HFF-Myc (cell line): ENCODE measurements around the gene CHST11.

ENCODE experiments used
- DNase-seq: peaks from one replicate; pipeline ENCODE4 v3.0.0-alpha.2; 2011; ENCODE audit warnings: low read depth; ENCODE audit errors: extremely low read depth
- H3K4me3 ChIP-seq: replicated peaks from 2 replicates; pipeline ENCODE4 v1.5.1; 2011; ENCODE audit warnings: low read depth, mild to moderate bottlenecking, control low read depth, low read length
- TF ChIP-seq, protein P1 (sequence below): IDR thresholded peaks from 2 replicates; pipeline ENCODE4 v1.5.1; 2012; ENCODE audit warnings: mild to moderate bottlenecking, low read depth, low read length, control low read depth; ENCODE audit errors: missing control alignments

Gene CHST11

DNA sequence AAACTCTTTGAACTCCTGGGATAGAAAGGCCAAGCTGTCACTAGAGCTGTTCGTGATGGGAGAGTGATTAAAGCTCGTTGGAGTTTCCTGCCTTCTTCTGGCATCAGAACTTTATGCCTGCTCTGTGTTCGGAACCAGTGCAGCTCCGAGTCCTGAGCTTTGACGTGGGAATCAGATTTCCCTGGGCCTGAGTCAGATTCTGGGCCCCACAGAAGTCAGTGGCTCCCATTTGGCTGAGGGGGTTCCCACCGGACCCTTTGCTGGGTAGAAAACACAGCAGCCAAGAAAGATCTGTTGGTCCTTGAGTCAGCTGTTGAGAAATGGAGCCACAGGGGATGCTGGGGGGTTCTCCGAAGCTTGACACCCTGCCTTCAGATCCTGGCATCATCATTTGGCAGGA lies 238.0 kb downstream of the CHST11 start:
- TF ChIP-seq, protein P1, sequence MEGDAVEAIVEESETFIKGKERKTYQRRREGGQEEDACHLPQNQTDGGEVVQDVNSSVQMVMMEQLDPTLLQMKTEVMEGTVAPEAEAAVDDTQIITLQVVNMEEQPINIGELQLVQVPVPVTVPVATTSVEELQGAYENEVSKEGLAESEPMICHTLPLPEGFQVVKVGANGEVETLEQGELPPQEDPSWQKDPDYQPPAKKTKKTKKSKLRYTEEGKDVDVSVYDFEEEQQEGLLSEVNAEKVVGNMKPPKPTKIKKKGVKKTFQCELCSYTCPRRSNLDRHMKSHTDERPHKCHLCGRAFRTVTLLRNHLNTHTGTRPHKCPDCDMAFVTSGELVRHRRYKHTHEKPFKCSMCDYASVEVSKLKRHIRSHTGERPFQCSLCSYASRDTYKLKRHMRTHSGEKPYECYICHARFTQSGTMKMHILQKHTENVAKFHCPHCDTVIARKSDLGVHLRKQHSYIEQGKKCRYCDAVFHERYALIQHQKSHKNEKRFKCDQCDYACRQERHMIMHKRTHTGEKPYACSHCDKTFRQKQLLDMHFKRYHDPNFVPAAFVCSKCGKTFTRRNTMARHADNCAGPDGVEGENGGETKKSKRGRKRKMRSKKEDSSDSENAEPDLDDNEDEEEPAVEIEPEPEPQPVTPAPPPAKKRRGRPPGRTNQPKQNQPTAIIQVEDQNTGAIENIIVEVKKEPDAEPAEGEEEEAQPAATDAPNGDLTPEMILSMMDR, result no peak
- DNase-seq, result no peak
- H3K4me3 ChIP-seq, result no peak overlapping the region

DNA sequence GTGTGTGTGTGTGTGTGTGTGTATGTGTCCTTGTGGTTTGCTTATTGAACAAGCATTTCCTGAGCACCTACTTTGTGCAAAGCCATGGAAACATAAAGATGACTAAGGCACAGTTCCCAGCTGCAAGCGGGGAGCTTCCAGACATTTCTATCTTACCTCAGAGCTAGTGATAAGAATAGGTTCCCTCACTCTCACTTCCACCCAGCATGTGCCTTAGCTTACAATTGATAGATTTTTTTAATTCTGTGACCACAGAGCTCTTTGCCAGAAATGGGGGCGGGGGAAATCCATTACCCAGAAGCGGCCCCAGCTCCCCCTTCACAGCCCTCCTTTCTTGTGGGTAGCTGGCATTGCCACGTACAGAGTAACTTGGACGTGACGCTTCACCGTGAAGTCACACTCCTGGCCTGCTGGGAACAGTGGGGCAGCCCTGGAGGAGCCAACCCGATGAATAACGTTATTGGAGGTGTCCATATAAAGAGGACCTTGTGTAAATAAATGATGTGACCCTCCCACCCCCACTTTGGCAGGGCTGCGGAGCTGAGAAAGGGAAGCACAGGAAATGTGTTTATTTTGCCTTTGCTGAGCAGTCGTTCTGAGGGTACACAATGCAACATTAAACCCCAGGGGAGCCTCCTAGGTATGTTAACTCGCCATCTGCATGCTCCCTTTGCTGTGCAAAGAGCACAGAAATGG lies 238.9 kb downstream of the CHST11 start:
- TF ChIP-seq, protein P1, result no peak
- no peak for DNase-seq
- H3K4me3 ChIP-seq, result no peak overlapping the region

DNA sequence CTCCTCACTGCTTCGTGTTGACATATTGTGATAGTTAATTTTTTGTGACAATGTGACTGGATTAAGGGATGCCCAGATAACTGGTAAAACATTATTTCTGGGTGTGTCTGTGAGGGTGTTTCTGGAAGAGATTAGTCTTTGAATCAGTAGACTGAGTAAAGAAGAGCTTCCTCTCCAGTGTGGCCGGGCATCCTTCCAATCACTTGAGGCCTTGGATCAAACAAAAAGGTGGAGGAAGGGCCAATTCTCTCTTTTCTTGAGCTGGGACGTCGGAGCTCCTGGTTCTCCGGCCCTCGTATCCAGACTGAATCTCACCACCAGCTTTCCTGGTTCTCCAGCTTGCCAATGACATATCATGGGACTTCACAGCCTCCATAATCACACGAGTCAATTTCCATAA lies 240.4 kb downstream of the CHST11 start:
- TF ChIP-seq, protein P1, result no peak
- H3K4me3 ChIP-seq, result no peak overlapping the region
- no peak for DNase-seq

DNA sequence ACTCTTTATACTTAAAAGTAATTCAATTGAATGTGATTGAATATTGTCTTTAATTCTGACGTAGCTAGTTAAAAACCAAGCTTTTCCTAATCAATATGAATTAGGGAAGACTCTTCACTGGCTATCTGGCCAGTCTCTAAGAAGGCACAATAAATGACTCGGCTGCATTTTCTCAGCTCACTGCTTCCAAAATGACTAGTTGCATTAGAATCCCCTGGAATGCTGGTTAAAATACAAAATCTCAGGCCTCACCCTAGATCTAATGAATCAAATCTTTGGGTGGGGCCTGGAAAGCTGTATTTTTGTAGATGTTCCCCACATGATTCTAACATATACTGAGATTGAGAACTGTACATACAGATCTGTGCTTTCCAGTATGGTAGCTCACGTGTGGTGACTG lies 242.1 kb downstream of the CHST11 start:
- no peak for DNase-seq
- TF ChIP-seq, protein P1, result no peak
- H3K4me3 ChIP-seq, result no peak overlapping the region

DNA sequence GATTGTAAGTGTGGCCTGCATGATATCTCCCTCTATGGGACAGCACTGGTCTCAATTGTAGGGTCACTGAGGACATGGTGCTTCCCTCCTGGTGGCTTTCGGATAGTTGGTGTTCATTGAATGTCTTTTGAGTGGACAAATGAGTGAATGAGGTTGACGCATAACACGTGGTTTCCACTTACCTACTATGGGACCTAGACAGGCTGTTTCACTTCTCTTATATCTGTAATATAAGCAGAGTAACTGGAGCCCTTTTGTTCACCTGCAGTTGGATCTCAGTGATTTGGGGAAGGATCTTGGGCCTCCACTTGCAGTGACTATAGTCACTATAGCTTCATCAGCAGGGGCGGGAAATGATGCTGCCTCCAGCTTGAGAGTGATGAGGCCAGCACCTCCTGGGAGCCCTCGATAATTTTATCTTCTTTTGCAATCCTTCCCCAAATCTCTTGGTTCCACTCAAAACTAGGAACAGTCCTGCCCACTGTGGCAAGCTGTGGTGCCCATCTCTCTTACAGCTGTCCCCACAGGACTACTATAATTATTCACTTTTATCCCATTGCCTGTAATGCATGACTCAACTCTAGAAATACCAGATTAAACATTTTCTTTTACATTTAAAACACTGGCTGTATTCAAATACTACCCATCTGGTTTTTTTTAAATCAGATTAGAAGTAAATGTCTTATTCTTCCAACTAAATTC lies 242.9 kb downstream of the CHST11 start:
- H3K4me3 ChIP-seq, result no peak overlapping the region
- no peak for DNase-seq
- TF ChIP-seq, protein P1, result no peak

DNA sequence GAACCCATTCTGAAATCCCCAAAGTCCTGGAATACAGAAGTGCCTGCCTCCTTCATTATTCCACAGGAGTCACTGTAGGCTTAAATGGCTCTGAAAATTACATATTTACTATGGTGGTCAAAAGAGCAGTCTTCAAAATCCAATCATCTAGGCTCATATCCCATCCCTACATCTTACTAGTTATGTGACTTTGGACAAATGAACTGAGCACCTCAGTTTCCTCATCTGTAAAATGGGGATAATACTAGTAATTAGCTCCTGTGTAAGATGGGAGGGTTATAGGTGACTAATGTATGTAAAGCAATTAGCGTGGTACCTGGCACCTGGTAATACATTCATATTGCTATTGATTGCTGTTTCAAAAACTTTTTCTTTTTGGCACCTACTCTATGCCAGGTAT lies 243.6 kb downstream of the CHST11 start:
- no peak for DNase-seq
- H3K4me3 ChIP-seq, result no peak overlapping the region
- TF ChIP-seq, protein P1, result no peak

DNA sequence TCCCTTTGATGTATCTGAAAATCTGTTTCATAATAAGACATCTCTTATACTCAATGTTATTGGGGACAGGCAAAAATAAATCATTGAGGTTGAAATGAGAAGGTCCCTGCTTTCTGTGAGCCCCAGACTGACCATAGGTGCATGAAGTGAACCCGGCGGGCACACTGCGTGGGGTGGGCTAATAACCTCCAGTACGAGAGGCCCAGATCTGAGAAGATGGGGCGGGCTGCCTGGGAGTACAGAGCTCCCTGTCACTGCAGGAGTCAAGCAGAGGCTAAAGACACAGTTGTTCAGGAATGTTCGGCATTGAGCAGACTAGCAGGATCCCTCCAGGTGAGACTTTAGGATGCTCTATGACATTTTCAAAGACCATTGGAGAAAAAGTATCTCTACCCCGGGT lies 244.6 kb downstream of the CHST11 start:
- TF ChIP-seq, protein P1, result no peak
- DNase-seq, result no peak
- H3K4me3 ChIP-seq, result no peak overlapping the region
